MM.1S (cell line): ENCODE data around the gene EIF4EBP2.

Source experiments
- CTCF ChIP-seq: fragments of 300-600 bp; sonication (generic); IDR thresholded peaks from 2 replicates; pipeline ENCODE4 v1.5.1; 2016; ENCODE audit warnings: antibody characterized with exemption, low read length, mixed read lengths
- EZH2 ChIP-seq: fragments of 300-600 bp; sonication (generic); optimal IDR thresholded peaks from 2 replicates; pipeline ENCODE3; 2017; ENCODE audit warnings: low read depth, mild to moderate bottlenecking, antibody characterized with exemption, low read length, mixed read lengths

GRCh38 chr10:70404787-70405036 lies 767 bp downstream of the EIF4EBP2 start:
- no peak for TF ChIP-seq CTCF
- TF ChIP-seq EZH2: no peak
